GM12878 (cell line): ENCODE results near the gene GLB1L. TPM values are rescaled to one million over a fixed set of nuclear protein-coding genes. Genes with fewer than 3 reads are reported as not detected.

Experiments used
- ATAC-seq: fragments of 200-7000 bp; cut with Tn5 transposase; 3 replicates; pipeline ENCODE4 v1.9.1; 2020; ENCODE audit warnings: mild to moderate bottlenecking, moderate library complexity
- BruUV-seq: library from RNA; stranded (reverse); fragments of 400-500 nt; replicated peaks from 2 replicates; lab custom pipeline; 2021; lab: Mats Ljungman, UMichigan
- CTCF ChIA-PET: fragments of 300-600 bp; sonication (Branson Sonifier 250); formaldehyde crosslinking; extraction: SDS; loops from one replicate; lab custom pipeline; 2021; ENCODE audit warnings: inconsistent platforms; lab: Yijun Ruan, JAX
- POLR2A ChIA-PET: fragments of 350-600 bp; formaldehyde crosslinking; extraction: SDS; loops from one replicate; lab custom pipeline; 2021; ENCODE audit warnings: inconsistent platforms; lab: Charles Lee
- RAD21 ChIA-PET: fragments of 300-600 bp; sonication (Branson Sonifier 250); formaldehyde crosslinking; loops from one replicate; lab custom pipeline; 2023; ENCODE audit warnings: antibody characterized with exemption; ENCODE audit not compliant: unreplicated experiment; lab: Charles Lee
- SMC1A ChIA-PET: fragments of 300-600 bp; sonication (Branson Sonifier 250); formaldehyde crosslinking; loops from one replicate; lab custom pipeline; 2023; ENCODE audit not compliant: unreplicated experiment, uncharacterized antibody; lab: Charles Lee
- DNase-seq: peaks from one replicate; pipeline ENCODE4 v3.0.0-alpha.2; 2011; ENCODE audit warnings: low read depth, low spot score
- FAIRE-seq: peaks from 3 replicates; lab custom pipeline; 2011; peaks lifted over from hg19 to GRCh38; lab: Jason Lieb, UNC
- H2AFZ ChIP-seq: 2 replicates; pipeline ENCODE4 v1.6.0; 2011; ENCODE audit warnings: low read depth, low read length, control low read depth; ENCODE audit not compliant: control insufficient read depth
- H3K27ac ChIP-seq: 2 replicates; pipeline ENCODE4 v1.5.1; 2011; ENCODE audit warnings: control low read depth; ENCODE audit not compliant: control insufficient read depth, insufficient read depth
- H3K27me3 ChIP-seq, 2 experiments: replicated peaks in 1 of 2; 2 replicates each; pipeline versions ENCODE4 v1.6.0 to v1.6.1; 2011; ENCODE audit warnings: low read length in 1 of 2; ENCODE audit not compliant: control insufficient read depth in 2 of 2, insufficient read depth in 2 of 2
- H3K36me3 ChIP-seq, 2 experiments: 2 replicates each; pipeline ENCODE4 v1.5.1; 2011; ENCODE audit warnings: low read length in 1 of 2; ENCODE audit not compliant: control insufficient read depth in 2 of 2, insufficient read depth in 2 of 2
- H3K4me1 ChIP-seq: 2 replicates; pipeline ENCODE4 v1.6.1; 2011; ENCODE audit warnings: mild to moderate bottlenecking, low read length, moderate library complexity, mixed read lengths; ENCODE audit not compliant: control insufficient read depth, insufficient read depth
- H3K4me2 ChIP-seq: 2 replicates; pipeline ENCODE4 v1.6.0; 2011; ENCODE audit warnings: control low read depth; ENCODE audit not compliant: control insufficient read depth, insufficient read depth
- H3K4me3 ChIP-seq: fragments of 200-600 bp; sonication (generic); 2 replicates; pipeline ENCODE4 v1.5.1; 2016
- H3K79me2 ChIP-seq: 2 replicates; pipeline ENCODE4 v1.6.0; 2011; ENCODE audit warnings: low read length; ENCODE audit not compliant: control insufficient read depth, insufficient read depth
- H3K9ac ChIP-seq: 2 replicates; pipeline ENCODE4 v1.8.0; 2011; ENCODE audit warnings: low read length, control low read depth, mixed read lengths; ENCODE audit not compliant: control insufficient read depth, insufficient read depth
- H3K9me3 ChIP-seq: replicated peaks from 3 replicates; pipeline ENCODE4 v1.5.1; 2011; ENCODE audit warnings: mild to moderate bottlenecking, low read length; ENCODE audit not compliant: control insufficient read depth, insufficient read depth
- H4K20me1 ChIP-seq: 2 replicates; pipeline ENCODE4 v1.6.0; 2011; ENCODE audit not compliant: control insufficient read depth, insufficient read depth
- BRCA1 ChIP-seq: IDR thresholded peaks from 2 replicates; pipeline ENCODE4 v1.6.1; 2011; ENCODE audit warnings: low read depth, low read length, improper control_type of control experiment
- CBFB ChIP-seq: IDR thresholded peaks from 2 replicates; pipeline ENCODE4 v1.6.1; 2016; ENCODE audit warnings: antibody characterized with exemption, low read depth
- EGR1 ChIP-seq, 2 experiments: IDR thresholded peaks; 1 replicate in 1 of 2; 2 replicates in 1 of 2; pipeline ENCODE4 v1.6.1; 2011 to 2012; ENCODE audit warnings: low read depth in 2 of 2, low read length in 2 of 2, borderline replicate concordance in 1 of 2, mild to moderate bottlenecking in 1 of 2, moderate library complexity in 1 of 2
- KLF5 ChIP-seq: fragments of 450-650 bp; IDR thresholded peaks from 2 replicates; pipeline ENCODE4 v1.6.1; 2014; ENCODE audit warnings: mild to moderate bottlenecking; ENCODE audit not compliant: partially characterized antibody
- MLLT1 ChIP-seq: fragments of 450-650 bp; IDR thresholded peaks from 2 replicates; pipeline ENCODE4 v1.6.1; 2016; ENCODE audit warnings: mild to moderate bottlenecking
- NFYB ChIP-seq: IDR thresholded peaks from 2 replicates; pipeline ENCODE4 v1.6.1; 2011; ENCODE audit warnings: low read depth, mild to moderate bottlenecking, low read length, improper control_type of control experiment, moderate library complexity; ENCODE audit not compliant: insufficient read depth
- POLR2A ChIP-seq: IDR thresholded peaks from 2 replicates; pipeline ENCODE4 v1.6.1; 2011; ENCODE audit warnings: low read depth, mild to moderate bottlenecking, low read length
- POLR2AphosphoS2 ChIP-seq: IDR thresholded peaks from 2 replicates; pipeline ENCODE4 v1.6.1; 2011; ENCODE audit warnings: low read depth, mild to moderate bottlenecking, low read length, improper control_type of control experiment, moderate library complexity
- POU2F2 ChIP-seq: IDR thresholded peaks from 3 replicates; pipeline ENCODE4 v1.6.1; 2011; ENCODE audit warnings: low read depth, mild to moderate bottlenecking, low read length, borderline replicate concordance
- WGBS: methylation state at CpG from one replicate; pipeline ENCODE4 v1.1.6; 2016; ENCODE audit warnings: low lambda C conversion rate; ENCODE audit not compliant: insufficient replicate concordance, insufficient coverage; ENCODE audit errors: missing lambda C conversion rate; 5-methylcytosine and 5-hydroxymethylcytosine counted together
- in situ Hi-C: fragments of 300-500 bp; cut with MboI; formaldehyde crosslinking; loops from 9 replicates; pipeline ENCODE4 v1.14.3; 2018; ENCODE audit warnings: mixed read lengths
- intact Hi-C: fragments of 100-400 bp; cut with micrococcal nuclease; formaldehyde crosslinking; loops from one replicate; pipeline ENCODE4 v1.14.2; 2022; ENCODE audit not compliant: unreplicated experiment
- polyA plus RNA-seq, 11 experiments: library from polyadenylated mRNA; depleted of rRNA in 4 of 11; unstranded in 6 of 11; stranded (reverse) in 5 of 11; fragments of >200 nt; fragmentation: Nextera tagmentation in 4 of 11; fragmentation: Illumina TruSeq in 1 of 11; extraction: Ambion mirVana in 4 of 11; extraction: Trizol in 1 of 11; gene quantifications; 1 replicate in 1 of 11; 2 replicates in 10 of 11; pipeline versions ENCODE4 v1.2.1 to v1.2.3, GENCODE V29; 2011 to 2016; ENCODE audit warnings: inconsistent platforms in 2 of 11, missing spikeins in 2 of 11, low read depth in 1 of 11
- total RNA-seq, 4 experiments: library from RNA; depleted of rRNA in 3 of 4; stranded (reverse); fragments of >200 nt in 3 of 4; fragmentation: Illumina TruSeq in 1 of 4; extraction: Trizol in 1 of 4; gene quantifications; 2 replicates each; pipeline versions ENCODE4 v1.2.1 to v1.2.3, GENCODE V29; 2013 to 2021

Gene GLB1L
- total and polyA plus RNA-seq, 10 of the 15 experiments (the other 5 are each of a cell fraction or from before 2014, with no cell fraction given): 0.29 to 4.6 (median 2.7) TPM

DNA sequence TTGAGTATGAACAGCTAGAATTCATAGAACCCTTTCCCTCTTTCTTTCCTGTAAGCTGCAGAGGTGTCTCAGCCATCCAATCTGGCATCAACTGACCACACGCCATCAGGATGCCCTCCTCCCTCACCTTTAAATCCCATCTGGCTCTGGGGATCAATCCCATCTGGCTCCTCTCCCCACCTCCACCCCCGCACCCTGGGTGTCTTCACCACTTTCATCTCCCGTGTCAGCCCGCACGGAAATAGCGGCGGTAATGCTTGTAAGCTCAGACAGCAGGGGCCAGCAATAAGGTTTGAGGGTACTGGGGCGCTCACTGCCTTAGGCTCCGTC lies 7.3 kb upstream of the GLB1L start:
- intact Hi-C loops: loop anchor here (2.0 kb wide), 2 partner anchors 24 to 76 kb away; partner anchors contain the start of genes ANKZF1, ATG9A and CNPPD1
- ATAC-seq: no peak; the same call in 2 of the 3 replicates
- Histone ChIP-seq H3K9ac (peak overlapping the region; percentile 86), H3K4me2 (peak overlapping the region; percentile 92), H4K20me1 (0 out of 2 replicates have a peak, but pooled peaks cover 4% of the 10 kb centered on the region), H3K27ac (peak overlapping the region; percentile 77), H3K27me3 (no peaks in the 10 kb centered on the region), H3K79me2 (peaks cover 45% of the 10 kb centered on the region), H3K4me1 (peaks cover 33% of the 10 kb centered on the region), H3K9me3 (no peaks in the 10 kb centered on the region), H3K4me3 (peak overlapping the region; percentile 86), H2AFZ (peak overlapping the region; percentile 59), H3K36me3 (peaks cover 12 to 17% of the 10 kb centered on the region in 2 experiments)
- TF ChIP-seq EGR1 (IDR thresholded peaks at IDR 0.05; ENCODE audit: borderline replicate concordance in 1 of 2, low read depth in 2 of 2, low read length in 2 of 2) (peak in 1 of 2 experiments; percentile 83; a peak in 2 of 3 replicates), BRCA1 (no peak)
- RAD21 ChIA-PET: interaction anchor here (1.1 to 5.1 kb wide), 5 partner anchors 9 to 82 kb away, joined by 3 to 53 read pairs (median 6); partner anchors contain the start of gene DNAJB2
- no peak for DNase-seq
- no TSS peak for BruUV-seq
- CTCF ChIA-PET: interaction anchor here (0.6 to 6.1 kb wide), 8 partner anchors 9 to 983 kb away, joined by 3 to 65 read pairs (median 4); partner anchors contain the start of genes AAMP, ANKZF1, ATG9A and DNAJB2
- in situ Hi-C loops: no loop called here
- WGBS: 1% methylated on average over 9 of the region's 9 CpGs
- no peak for FAIRE-seq
- SMC1A ChIA-PET: interaction anchor here (0.6 to 8.6 kb wide), 10 partner anchors 11 to 399 kb away, joined by 3 to 98 read pairs (median 6); partner anchors contain the start of genes ANKZF1, ATG9A, CNPPD1 and DNAJB2
- POLR2A ChIA-PET: interaction anchor here (0.5 to 9.0 kb wide), 23 partner anchors 10 to 1884 kb away, joined by 3 to 160 read pairs (median 4); partner anchors contain the start of genes ANKZF1, ATG9A, CNPPD1 and DNAJB2

DNA sequence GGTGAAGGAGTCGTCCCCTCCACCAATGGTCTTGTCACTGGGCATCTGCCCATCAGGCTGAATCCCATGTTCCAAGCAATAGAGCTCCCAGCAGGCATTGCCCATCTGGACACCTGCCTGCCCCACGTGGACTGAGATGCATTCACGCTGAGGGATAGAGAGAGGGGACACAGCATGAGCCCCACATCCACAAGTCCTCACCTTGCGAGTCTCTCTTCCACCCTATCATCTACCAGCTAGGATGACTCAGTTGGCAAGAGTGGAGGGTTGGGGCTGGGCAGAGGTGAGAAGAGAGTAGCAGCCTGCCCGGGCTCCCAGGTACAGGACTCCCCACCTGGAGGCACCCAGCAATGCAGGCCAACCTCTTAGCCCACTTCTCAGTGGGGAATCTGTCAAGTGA lies 6.8 kb upstream of the GLB1L start:
- H3K4me2 ChIP-seq: peak overlapping the region; percentile 92
- WGBS: 25% methylated on average over 5 of the region's 5 CpGs
- no TSS peak for BruUV-seq
- H3K4me1 ChIP-seq: peaks cover 37% of the 10 kb centered on the region
- POLR2A ChIA-PET: interaction anchor here (0.6 to 9.0 kb wide), 13 partner anchors 17 to 809 kb away, joined by 3 to 160 read pairs (median 5); partner anchors contain the start of genes ANKZF1, ATG9A, CNPPD1 and DNAJB2
- no peak for FAIRE-seq
- no peaks in the 10 kb centered on the region for H3K27me3 ChIP-seq
- intact Hi-C loops (loop anchor here (2.0 kb wide), 2 partner anchors 23 to 75 kb away; partner anchors contain the start of genes ANKZF1, ATG9A and CNPPD1), in situ Hi-C loops (no loop called here)
- H3K27ac ChIP-seq: peak overlapping the region; percentile 77
- SMC1A ChIA-PET: interaction anchor here (0.8 to 8.6 kb wide), 9 partner anchors 13 to 398 kb away, joined by 3 to 98 read pairs (median 7); partner anchors contain the start of genes ANKZF1, ATG9A, CNPPD1 and DNAJB2
- peaks cover 12 to 19% of the 10 kb centered on the region in 2 experiments for H3K36me3 ChIP-seq
- no peaks in the 10 kb centered on the region for H3K9me3 ChIP-seq
- H4K20me1 ChIP-seq: 0 out of 2 replicates have a peak, but pooled peaks cover 4% of the 10 kb centered on the region
- H3K4me3 ChIP-seq: peak overlapping the region; percentile 86
- no peak for ATAC-seq
- RAD21 ChIA-PET: interaction anchor here (1.1 to 5.1 kb wide), 6 partner anchors 9 to 81 kb away, joined by 3 to 53 read pairs (median 4); partner anchors contain the start of gene DNAJB2
- H2AFZ ChIP-seq: no peak overlapping the region
- no peak for DNase-seq
- H3K9ac ChIP-seq: peak overlapping the region; percentile 86
- H3K79me2 ChIP-seq: peaks cover 45% of the 10 kb centered on the region
- CTCF ChIA-PET: interaction anchor here (0.6 to 6.1 kb wide), 7 partner anchors 22 to 982 kb away, joined by 3 to 65 read pairs (median 5); partner anchors contain the start of genes AAMP, ANKZF1, ATG9A and DNAJB2
- TF ChIP-seq POU2F2 (no peak), NFYB (no peak), MLLT1 (no peak), POLR2A (no peak), POLR2AphosphoS2 (no peak), CBFB (no peak), KLF5 (no peak)
